ENCODE data around the gene KMO.

GRCh38 chr1:241586905-241587512 lies 54.8 kb downstream of the KMO start:
- TF ChIP-seq CTCF (conservative IDR thresholded peaks at IDR 0.05; ENCODE audit: low read depth, low read length) (no peak), BHLHE40 (IDR thresholded peaks at IDR 0.05; ENCODE audit: low read depth, low read length) (no peak), MAFK (IDR thresholded peaks at IDR 0.05; ENCODE audit: low read depth, low read length) (no peak), POLR2A (IDR thresholded peaks at IDR 0.05; ENCODE audit: low read depth, low read length) (no peak), RFX5 (IDR thresholded peaks at IDR 0.05; ENCODE audit: low read depth, low read length) (no peak), FOS (IDR thresholded peaks at IDR 0.05; ENCODE audit: low read depth, low read length) (no peak), RCOR1 (IDR thresholded peaks at IDR 0.05; ENCODE audit: insufficient replicate concordance, low read length) (no peak), USF2 (IDR thresholded peaks at IDR 0.05; ENCODE audit: low read depth, low read length) (no peak), RAD21 (IDR thresholded peaks at IDR 0.05; ENCODE audit: low read length) (no peak), CHD1 (IDR thresholded peaks at IDR 0.05; ENCODE audit: low read depth, low read length) (no peak), CEBPB (IDR thresholded peaks at IDR 0.05; ENCODE audit: low read depth, low read length) (no peak), MXI1 (IDR thresholded peaks at IDR 0.05; ENCODE audit: borderline replicate concordance, low read depth, low read length) (no peak), SMC3 (IDR thresholded peaks at IDR 0.05; ENCODE audit: low read depth, low read length) (no peak)

All from IMR-90 (cell line).